H9 (cell line): ENCODE measurements around the gene NEK6. TPM values are rescaled to one million over a fixed set of nuclear protein-coding genes. Genes with fewer than 3 reads are reported as not detected.
A peak's percentile ranks its signal among the peaks of the same experiment; 100 is the strongest.

Source experiments
- DNase-seq: peaks from one replicate; pipeline ENCODE4 v3.0.0-alpha.2; 2017
- H2AFZ ChIP-seq: one replicate; pipeline ENCODE4 v1.6.1; 2013; ENCODE audit warnings: mild to moderate bottlenecking, low read length, control low read depth, moderate library complexity
- H2AK5ac ChIP-seq: 2 replicates; pipeline ENCODE4 v1.6.1; 2013; ENCODE audit warnings: low read length, control low read depth, mixed read lengths; ENCODE audit not compliant: insufficient read length
- H2BK120ac ChIP-seq: one replicate; pipeline ENCODE4 v1.6.1; 2013; ENCODE audit warnings: low read depth, mild to moderate bottlenecking, low read length, control low read depth, inconsistent platforms; ENCODE audit not compliant: poor library complexity, severe bottlenecking
- H2BK12ac ChIP-seq: 2 replicates; pipeline ENCODE4 v1.6.1; 2013; ENCODE audit warnings: low read length, control low read depth, mixed read lengths, low read depth; ENCODE audit not compliant: insufficient read length
- H2BK15ac ChIP-seq: 2 replicates; pipeline ENCODE4 v1.6.1; 2013; ENCODE audit warnings: low read depth, low read length, control low read depth
- H2BK20ac ChIP-seq: one replicate; pipeline ENCODE4 v1.6.1; 2013; ENCODE audit warnings: low read depth, mild to moderate bottlenecking, low read length, control low read depth, inconsistent platforms; ENCODE audit not compliant: poor library complexity, severe bottlenecking
- H2BK5ac ChIP-seq: 2 replicates; pipeline ENCODE4 v1.6.1; 2013; ENCODE audit warnings: low read length, control low read depth, mixed read lengths; ENCODE audit not compliant: insufficient read length
- H3K14ac ChIP-seq: 2 replicates; pipeline ENCODE4 v1.6.1; 2013; ENCODE audit warnings: low read length, control low read depth; ENCODE audit not compliant: insufficient read depth
- H3K18ac ChIP-seq: 2 replicates; pipeline ENCODE4 v1.6.1; 2013; ENCODE audit warnings: low read depth, mild to moderate bottlenecking, mixed read lengths, low read length, control low read depth; ENCODE audit not compliant: insufficient read length
- H3K23ac ChIP-seq: 2 replicates; pipeline ENCODE4 v1.6.1; 2013; ENCODE audit warnings: low read length, control low read depth, mixed read lengths, low read depth; ENCODE audit not compliant: insufficient read length
- H3K23me2 ChIP-seq: 2 replicates; pipeline ENCODE4 v1.6.1; 2013; ENCODE audit warnings: low read depth, mild to moderate bottlenecking, mixed read lengths, low read length, control low read depth; ENCODE audit not compliant: insufficient read length, poor library complexity, severe bottlenecking
- H3K27ac ChIP-seq: 2 replicates; pipeline ENCODE4 v1.5.1; 2013; ENCODE audit warnings: low read length, control low read depth, mixed read lengths, low read depth; ENCODE audit not compliant: insufficient read length
- H3K27me3 ChIP-seq: 2 replicates; pipeline ENCODE4 v1.6.1; 2013; ENCODE audit warnings: low read length, control low read depth, inconsistent platforms; ENCODE audit not compliant: insufficient read depth
- H3K4ac ChIP-seq: 2 replicates; pipeline ENCODE4 v1.6.1; 2013; ENCODE audit warnings: low read depth, mild to moderate bottlenecking, control low read depth, inconsistent platforms, low read length, moderate library complexity
- H3K4me1 ChIP-seq: 2 replicates; pipeline ENCODE4 v1.6.1; 2013; ENCODE audit warnings: low read length, control low read depth, inconsistent platforms; ENCODE audit not compliant: insufficient read depth
- H3K4me2 ChIP-seq: 2 replicates; pipeline ENCODE4 v1.6.1; 2013; ENCODE audit warnings: low read length, control low read depth, mixed read lengths; ENCODE audit not compliant: insufficient read length, insufficient read depth
- H3K56ac ChIP-seq: 2 replicates; pipeline ENCODE4 v1.6.1; 2013; ENCODE audit warnings: low read depth, mild to moderate bottlenecking, mixed read lengths, low read length, control low read depth; ENCODE audit not compliant: insufficient read length
- H3K79me1 ChIP-seq: 2 replicates; pipeline ENCODE4 v1.6.1; 2013; ENCODE audit warnings: low read depth, mild to moderate bottlenecking, moderate library complexity, low read length, control low read depth, inconsistent platforms; ENCODE audit not compliant: insufficient read depth, poor library complexity, severe bottlenecking
- H3K79me2 ChIP-seq: 2 replicates; pipeline ENCODE4 v1.6.1; 2013; ENCODE audit warnings: low read length, control low read depth, inconsistent platforms; ENCODE audit not compliant: insufficient read depth
- H3K9ac ChIP-seq: 2 replicates; pipeline ENCODE4 v1.6.1; 2013; ENCODE audit warnings: low read length, control low read depth, mixed read lengths; ENCODE audit not compliant: insufficient read length; ENCODE audit errors: extremely low read depth
- H3K9me3 ChIP-seq: one replicate; pipeline ENCODE4 v1.6.1; 2013; ENCODE audit warnings: low read depth, low read length, inconsistent platforms; ENCODE audit not compliant: control insufficient read depth
- H3T11ph ChIP-seq: one replicate; pipeline ENCODE4 v1.6.1; 2013; ENCODE audit warnings: mild to moderate bottlenecking, low read length, control low read depth, inconsistent platforms
- H4K20me1 ChIP-seq: one replicate; pipeline ENCODE4 v1.6.1; 2013; ENCODE audit not compliant: control insufficient read depth, insufficient read length, insufficient read depth
- H4K5ac ChIP-seq: 2 replicates; pipeline ENCODE4 v1.6.1; 2013; ENCODE audit warnings: low read depth, mild to moderate bottlenecking, mixed read lengths, low read length, control low read depth; ENCODE audit not compliant: insufficient read length
- H4K8ac ChIP-seq: replicated peaks from 2 replicates; pipeline ENCODE4 v1.6.1; 2013; ENCODE audit warnings: low read length, control low read depth, mixed read lengths, low read depth; ENCODE audit not compliant: insufficient read length
- H4K91ac ChIP-seq: 2 replicates; pipeline ENCODE4 v1.6.1; 2013; ENCODE audit warnings: low read depth, mild to moderate bottlenecking, moderate library complexity, mixed read lengths, low read length, control low read depth; ENCODE audit not compliant: insufficient read length
- H3K27ac Mint-ChIP-seq, 3 experiments: 2 replicates in 2 of 3; 3 replicates in 1 of 3; pipeline ENCODE4 v1.8.0; 2020 to 2021; ENCODE audit warnings: mixed read lengths in 3 of 3, mild to moderate bottlenecking in 1 of 3, moderate library complexity in 1 of 3
- H3K27me3 Mint-ChIP-seq: 2 replicates; pipeline ENCODE4 v1.8.0; 2021; ENCODE audit warnings: low read depth, mild to moderate bottlenecking, moderate library complexity, mixed read lengths
- H3K36me3 Mint-ChIP-seq, 3 experiments: 2 replicates in 2 of 3; 3 replicates in 1 of 3; pipeline ENCODE4 v1.8.0; 2020 to 2021; ENCODE audit warnings: low read depth in 3 of 3, mixed read lengths in 3 of 3; ENCODE audit not compliant: insufficient read depth in 1 of 3
- H3K4me1 Mint-ChIP-seq, 2 experiments: 2 replicates each; pipeline ENCODE4 v1.8.0; 2020; ENCODE audit warnings: mixed read lengths in 2 of 2
- H3K4me3 Mint-ChIP-seq, 2 experiments: 2 replicates in 1 of 2; 3 replicates in 1 of 2; pipeline ENCODE4 v1.8.0; 2020 to 2021; ENCODE audit warnings: mild to moderate bottlenecking in 2 of 2, mixed read lengths in 2 of 2, moderate library complexity in 1 of 2
- H3K9me3 Mint-ChIP-seq, 2 experiments: 2 replicates in 1 of 2; 3 replicates in 1 of 2; pipeline ENCODE4 v1.8.0; 2020; ENCODE audit warnings: mild to moderate bottlenecking in 2 of 2, mixed read lengths in 2 of 2, moderate library complexity in 1 of 2
- CTCF ChIP-seq: fragments of 200-600 bp; sonication (generic); conservative IDR thresholded peaks from 3 replicates; pipeline ENCODE4 v1.8.0; 2021; ENCODE audit warnings: antibody characterized with exemption, mild to moderate bottlenecking
- whole genome bisulfite sequencing: extraction: QIAGEN DNeasy Blood & Tissue Kit; methylation state at CpG from one replicate; pipeline ENCODE4 v1.1.7; 2013; ENCODE audit warnings: missing lambda C conversion rate, low lambda C conversion rate, mixed read lengths; ENCODE audit not compliant: insufficient read length; ENCODE audit errors: extremely low coverage; 5-methylcytosine and 5-hydroxymethylcytosine counted together
- total RNA-seq: library from RNA; stranded (reverse); gene quantifications from 2 replicates; pipeline ENCODE4 v1.2.1, GENCODE V29; 2021

Gene NEK6
- total RNA-seq, 1 experiment from 2014 or later, result 14.3 TPM

GRCh38 chr9:124355039-124355940, 97.5 kb downstream of the NEK6 start:
- no peak overlapping the region for H3K4me2 ChIP-seq
- H3K27me3 ChIP-seq, result no peaks in the 10 kb centered on the region
- no peaks in the 10 kb centered on the region for H4K20me1 ChIP-seq
- no peaks in the 10 kb centered on the region for H3K27me3 Mint-ChIP-seq
- H3K4me1 Mint-ChIP-seq, result peaks cover 5 to 15% of the 10 kb centered on the region in 2 experiments; a peak in 3 of 4 replicates
- no peak overlapping the region for H3K4me3 Mint-ChIP-seq
- H3K4me1 ChIP-seq, result 0 out of 2 replicates have a peak, but pooled peaks cover 3% of the 10 kb centered on the region
- no peak overlapping the region for H3K4ac ChIP-seq
- no peak overlapping the region for H4K91ac ChIP-seq
- H4K5ac ChIP-seq, result no peak overlapping the region
- no peak for DNase-seq
- no peak overlapping the region for H2BK120ac ChIP-seq
- no peaks in the 10 kb centered on the region for H3K9me3 ChIP-seq
- TF ChIP-seq CTCF, result no peak
- H3T11ph ChIP-seq, result no peak overlapping the region
- no peak overlapping the region for H3K9ac ChIP-seq
- no peak overlapping the region for H3K27ac ChIP-seq
- H3K36me3 Mint-ChIP-seq, result peaks cover 22 to 53% (median 44%) of the 10 kb centered on the region in 3 experiments; a peak in 6 of 7 replicates
- no peak overlapping the region for H2BK12ac ChIP-seq
- H2AK5ac ChIP-seq, result no peak overlapping the region
- H3K23me2 ChIP-seq, result no peaks in the 10 kb centered on the region
- H2BK20ac ChIP-seq, result no peak overlapping the region
- no peak overlapping the region for H2BK15ac ChIP-seq
- H3K14ac ChIP-seq, result no peak overlapping the region
- peaks cover 2% of the 10 kb centered on the region; the same call in 1 of the 2 replicates for H3K79me2 ChIP-seq
- no peak overlapping the region for H3K23ac ChIP-seq
- no peak overlapping the region for H3K56ac ChIP-seq
- H2AFZ ChIP-seq, result no peak overlapping the region
- H3K79me1 ChIP-seq, result peaks cover 5% of the 10 kb centered on the region
- no peaks in the 10 kb centered on the region for H3K9me3 Mint-ChIP-seq
- H2BK5ac ChIP-seq, result no peak overlapping the region
- peak overlapping the region in 2 of 3 experiments; percentile 64 to 74; a peak in 2 of 7 replicates for H3K27ac Mint-ChIP-seq
- no CpG with 5 or more reads among the region's 21 CpGs for whole genome bisulfite sequencing
- H3K18ac ChIP-seq, result no peak overlapping the region
- H4K8ac ChIP-seq, result no peak overlapping the region
